Smooth muscle cell (in vitro differentiated cells): ENCODE data around the gene ADAT1. TPM values are rescaled to one million over a fixed set of nuclear protein-coding genes. Genes with fewer than 3 reads are reported as not detected.

ENCODE experiments used
- DNase-seq: peaks from one replicate; lab custom pipeline; 2025; ENCODE audit not compliant: unreplicated experiment; lab: John Stamatoyannopoulos, UW
- H2AFZ ChIP-seq: fragments of 200-600 bp; sonication (generic); 2 replicates; pipeline ENCODE4 v1.6.0; 2016; ENCODE audit warnings: antibody characterized with exemption, low read depth, mild to moderate bottlenecking
- H3F3A ChIP-seq: fragments of 200-600 bp; sonication (generic); 2 replicates; pipeline ENCODE4 v1.6.0; 2017; ENCODE audit warnings: antibody characterized with exemption, low read depth
- H3K27ac ChIP-seq: fragments of 200-600 bp; sonication (generic); 2 replicates; pipeline ENCODE4 v1.5.1; 2016; ENCODE audit warnings: low read depth, mild to moderate bottlenecking
- H3K27me3 ChIP-seq: fragments of 200-600 bp; sonication (generic); 2 replicates; pipeline ENCODE4 v1.6.1; 2016; ENCODE audit warnings: low read depth, mild to moderate bottlenecking
- H3K36me3 ChIP-seq: fragments of 200-600 bp; sonication (generic); 2 replicates; pipeline ENCODE4 v1.5.1; 2016; ENCODE audit warnings: low read depth
- H3K4me1 ChIP-seq: fragments of 200-600 bp; sonication (generic); 2 replicates; pipeline ENCODE4 v1.5.1; 2016; ENCODE audit warnings: low read depth
- H3K4me2 ChIP-seq: fragments of 200-600 bp; sonication (generic); 2 replicates; pipeline ENCODE4 v1.6.0; 2016; ENCODE audit warnings: mild to moderate bottlenecking
- H3K4me3 ChIP-seq: fragments of 200-600 bp; sonication (generic); 2 replicates; pipeline ENCODE4 v1.5.1; 2016; ENCODE audit warnings: mild to moderate bottlenecking
- H3K79me2 ChIP-seq: fragments of 200-600 bp; sonication (generic); 2 replicates; pipeline ENCODE4 v1.6.0; 2016; ENCODE audit warnings: low read depth, mild to moderate bottlenecking
- H3K9ac ChIP-seq: fragments of 200-600 bp; sonication (generic); 2 replicates; pipeline ENCODE4 v1.6.0; 2016; ENCODE audit warnings: low read depth
- H3K9me3 ChIP-seq: fragments of 200-600 bp; sonication (generic); replicated peaks from 2 replicates; pipeline ENCODE4 v1.5.1; 2016; ENCODE audit warnings: low read depth
- H4K20me1 ChIP-seq: fragments of 200-600 bp; sonication (generic); 2 replicates; pipeline ENCODE4 v1.6.0; 2016; ENCODE audit warnings: low read depth
- CTCF ChIP-seq: fragments of 200-600 bp; sonication (generic); IDR thresholded peaks from 2 replicates; pipeline ENCODE4 v1.5.1; 2017; ENCODE audit warnings: borderline replicate concordance, mild to moderate bottlenecking, antibody characterized with exemption; ENCODE audit not compliant: insufficient read depth, poor library complexity, severe bottlenecking
- WGBS: methylation state at CpG from one replicate; pipeline ENCODE4 v1.1.7; 2016; ENCODE audit warnings: low lambda C conversion rate; 5-methylcytosine and 5-hydroxymethylcytosine counted together
- polyA plus RNA-seq: library from polyadenylated mRNA; unstranded; fragments of >200 nt; fragmentation: Nextera tagmentation; extraction: Ambion mirVana; gene quantifications from 2 replicates; pipeline ENCODE4 v1.2.1, GENCODE V29; 2016
- total RNA-seq: library from RNA; depleted of rRNA; stranded (reverse); fragments of >200 nt; gene quantifications from 2 replicates; pipeline ENCODE4 v1.2.3, GENCODE V29; 2014

ADAT1 gene
- total and polyA plus RNA-seq, 2 experiments from 2014 or later = 13.4 to 27.8 TPM

- Histone ChIP-seq H3K4me2 (peak within 1 kb of the TSS; percentile 98), H3K36me3 (no peaks in the 10 kb centered on the region), H2AFZ (peak within 1 kb of the TSS; percentile 94), H3K27ac (peak within 1 kb of the TSS; percentile 85), H3K4me1 (peaks cover 28% of the 10 kb centered on the region), H4K20me1 (peaks cover 64% of the 10 kb centered on the region), H3K4me3 (peak within 1 kb of the TSS; percentile 89), H3K9ac (peak within 1 kb of the TSS; percentile 88), H3K27me3 (no peaks in the 10 kb centered on the region), H3K79me2 (peaks cover 89% of the 10 kb centered on the region), H3F3A (no peaks in the 10 kb centered on the region), H3K9me3 (no peaks in the 10 kb centered on the region)
- peak; percentile 70 for DNase-seq
- TF ChIP-seq CTCF = no peak
- 1% methylated on average over 69 of the region's 76 CpGs for WGBS
Observed at GRCh38 chr16:75647492-75648264, 24.6 kb upstream of the ADAT1 start, which contains the start of the genes KARS1 and TERF2IP. TSS of gene KARS1 (minus strand) at chr16:75647665. CDS start at chr16:75647639, 26 bp downstream. TSS of gene TERF2IP (plus strand) at chr16:75647773. CDS start at chr16:75647883, 110 bp downstream.

GRCh38 chr16:75647112-75647491 lies 24.0 kb upstream of the ADAT1 start:
- no peak for TF ChIP-seq CTCF

GRCh38 chr16:75644240-75645012 lies 21.3 kb upstream of the ADAT1 start:
- Histone ChIP-seq H3K27ac (no peak overlapping the region), H3K9me3 (no peaks in the 10 kb centered on the region), H3K27me3 (no peaks in the 10 kb centered on the region), H3K4me1 (peaks cover 11% of the 10 kb centered on the region), H3K4me2 (no peak overlapping the region), H3K79me2 (peaks cover 68% of the 10 kb centered on the region), H3F3A (no peaks in the 10 kb centered on the region), H2AFZ (no peak overlapping the region), H3K4me3 (no peak overlapping the region), H3K36me3 (peaks cover 9% of the 10 kb centered on the region), H4K20me1 (peaks cover 45% of the 10 kb centered on the region), H3K9ac (no peak overlapping the region)
- no peak for TF ChIP-seq CTCF
- WGBS = 95% methylated on average over 7 of the region's 7 CpGs
- DNase-seq = no peak

More at GRCh38 chr16:75647112-75647491, 24.0 kb upstream of the ADAT1 start:
- peak overlapping the region; percentile 89 for H3K4me3 ChIP-seq
- peak overlapping the region; percentile 78 for H2AFZ ChIP-seq
- no peaks in the 10 kb centered on the region for H3F3A ChIP-seq
- no peaks in the 10 kb centered on the region for H3K9me3 ChIP-seq
- DNase-seq = no peak
- H3K27me3 ChIP-seq = no peaks in the 10 kb centered on the region
- peaks cover 28% of the 10 kb centered on the region for H3K4me1 ChIP-seq
- peaks cover 88% of the 10 kb centered on the region for H3K79me2 ChIP-seq
- H4K20me1 ChIP-seq = peaks cover 63% of the 10 kb centered on the region
- H3K36me3 ChIP-seq = no peaks in the 10 kb centered on the region
- H3K27ac ChIP-seq = peak overlapping the region; percentile 85
- under 1% methylated on average over 18 of the region's 18 CpGs for WGBS
- peak overlapping the region; percentile 98 for H3K4me2 ChIP-seq
- H3K9ac ChIP-seq = peak overlapping the region; percentile 81
